Islet of Langerhans (tissue), 1 donor: ENCODE measurements around the gene SMOC2.
"Not testable (repeated sequence)": the region's sequence is repeated elsewhere in the genome, so short reads cannot be mapped to it uniquely, and the experiment has no call there.

Experiments
- FAIRE-seq: peaks from one replicate; lab custom pipeline; 2011; peaks lifted over from hg19 to GRCh38; lab: Jason Lieb, UNC

The SMOC2 gene

GRCh38 chr6:168546151-168546550 is 105.2 kb downstream of the SMOC2 start:
- FAIRE-seq, result no peak

DNA sequence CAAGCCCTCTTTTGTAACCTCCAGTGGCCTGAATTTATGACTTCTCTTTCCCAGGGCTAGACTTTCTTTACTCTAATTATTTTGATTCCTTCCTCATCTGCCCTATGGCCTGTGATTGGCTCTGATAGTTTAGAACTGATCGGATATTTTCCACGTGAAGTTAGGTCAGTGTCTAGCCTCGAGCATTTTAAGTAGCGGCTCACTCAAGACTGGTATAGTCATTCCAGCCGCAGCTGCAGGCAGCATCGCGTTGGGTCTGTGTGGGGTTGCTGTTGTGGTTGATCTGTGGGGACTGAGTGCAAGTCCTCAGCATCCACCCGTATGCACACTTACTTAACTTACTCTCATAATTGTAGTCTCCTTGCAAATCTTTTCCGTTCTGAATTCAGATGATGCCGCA is 105.7 kb downstream of the SMOC2 start:
- FAIRE-seq, result no peak

- no peak for FAIRE-seq
Observed at GRCh38 chr6:168550326-168550725, 109.3 kb downstream of the SMOC2 start.

- FAIRE-seq, result no peak
Observed at GRCh38 chr6:168554472-168554871, 113.5 kb downstream of the SMOC2 start.

- no peak for FAIRE-seq
Observed at GRCh38 chr6:168554898-168555617, 114.1 kb downstream of the SMOC2 start.

DNA sequence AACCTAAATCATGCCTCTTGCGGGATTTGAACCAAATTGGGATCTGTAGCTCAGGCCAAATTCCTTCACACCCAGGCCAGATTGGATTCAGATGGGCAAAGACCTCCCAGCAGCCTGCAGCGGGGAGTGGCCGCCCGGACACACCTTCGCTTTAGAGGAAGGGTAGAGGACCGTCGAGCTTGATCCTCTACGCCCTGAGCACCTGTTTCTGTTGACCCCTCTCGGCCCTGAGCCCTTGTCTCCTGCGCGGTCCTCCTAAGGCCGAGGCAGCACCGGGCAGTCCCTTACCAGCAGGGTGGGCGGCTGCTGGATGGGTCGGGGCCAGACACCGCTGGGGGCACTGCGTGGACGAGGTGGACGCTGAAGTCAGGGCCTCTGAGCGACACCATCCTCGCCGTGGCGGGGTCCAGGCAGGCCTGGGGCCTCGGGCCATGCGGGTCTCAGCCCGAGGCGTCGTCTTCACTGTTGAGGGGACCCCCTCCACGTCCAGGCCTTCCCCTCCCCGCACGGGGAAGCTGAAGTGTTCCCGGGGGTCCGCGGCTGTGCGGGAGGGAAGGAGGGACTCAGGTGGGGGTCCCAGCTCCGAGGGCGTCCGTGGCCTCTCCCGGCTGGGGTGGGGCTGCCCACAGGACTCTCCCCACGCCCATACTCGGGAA is 114.8 kb downstream of the SMOC2 start:
- FAIRE-seq, result no peak

- FAIRE-seq, result no peak
Observed at GRCh38 chr6:168557512-168557911, 116.5 kb downstream of the SMOC2 start.

- FAIRE-seq, result no peak
Observed at GRCh38 chr6:168558686-168559085, 117.7 kb downstream of the SMOC2 start.

DNA sequence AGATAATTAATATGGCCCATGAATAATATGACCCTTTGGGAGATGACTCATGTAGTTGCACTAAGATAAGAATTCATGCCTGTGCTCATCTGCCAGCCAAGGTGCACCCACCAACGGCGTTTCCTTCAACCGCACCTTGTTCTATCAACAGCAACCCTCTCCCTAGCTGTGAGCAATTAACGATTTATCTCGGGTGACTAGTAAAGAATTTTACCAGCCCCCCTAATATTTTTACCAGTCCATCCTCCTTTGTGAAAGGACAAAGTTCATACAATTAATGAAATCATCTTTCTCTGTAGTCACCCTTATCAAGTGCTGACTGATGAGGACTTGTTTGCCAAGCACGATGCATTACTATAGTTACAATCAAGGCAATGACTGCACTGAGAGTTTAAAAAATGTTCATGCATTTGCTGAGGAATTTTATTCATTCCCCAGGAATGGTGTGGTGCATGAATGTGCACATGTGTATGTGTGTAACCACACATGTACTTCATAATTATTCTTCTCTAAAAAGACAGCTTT is 118.7 kb downstream of the SMOC2 start:
- no peak for FAIRE-seq

DNA sequence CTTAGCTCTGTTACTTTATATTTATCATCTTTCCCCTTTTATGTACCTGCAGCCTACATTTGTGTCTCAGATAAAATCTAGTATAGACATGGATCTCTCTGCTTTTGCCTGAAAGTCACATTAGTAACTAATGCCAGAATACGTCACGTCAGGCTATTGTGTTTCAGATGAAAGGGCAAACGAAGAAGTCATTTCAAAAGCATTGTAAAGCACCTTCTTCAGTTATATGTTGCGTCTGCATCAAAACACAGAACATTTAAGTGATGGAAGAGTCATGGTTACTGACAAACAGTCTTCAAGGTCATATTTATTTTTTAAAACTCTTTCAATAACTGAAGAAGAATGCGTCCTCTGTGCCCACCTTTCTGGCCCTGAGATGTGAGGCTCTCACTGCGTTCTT is 119.1 kb downstream of the SMOC2 start:
- no peak for FAIRE-seq

DNA sequence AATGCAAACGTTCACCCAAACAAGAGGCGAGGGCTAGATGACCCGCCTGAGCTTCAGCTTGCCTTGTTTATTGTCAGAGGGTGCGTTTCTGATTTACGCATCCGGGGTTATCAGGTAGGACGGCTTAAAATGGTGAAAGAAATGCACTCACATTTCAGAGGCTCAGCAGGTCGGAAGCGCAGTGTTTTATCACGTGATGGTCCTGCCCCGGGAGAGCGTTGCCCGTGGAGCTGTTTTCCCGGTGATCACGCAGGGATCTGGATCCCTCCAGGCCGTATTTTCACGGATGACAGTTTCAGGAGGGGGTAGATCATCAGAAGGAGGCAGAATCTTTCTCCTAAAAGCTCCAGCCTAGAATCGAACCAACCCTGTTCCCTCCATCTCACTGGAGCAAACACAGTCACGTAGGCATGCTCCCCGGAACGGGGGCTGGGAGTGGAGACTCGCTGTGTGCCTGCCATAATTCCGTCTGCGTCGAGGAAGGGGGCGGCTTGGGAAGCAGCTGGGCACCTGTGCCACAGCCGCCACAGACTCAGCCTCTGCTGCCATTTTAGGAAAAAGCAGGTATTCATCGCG is 121.7 kb downstream of the SMOC2 start:
- no peak for FAIRE-seq

- FAIRE-seq, result no peak
Observed at GRCh38 chr6:168563656-168564055, 122.7 kb downstream of the SMOC2 start.

DNA sequence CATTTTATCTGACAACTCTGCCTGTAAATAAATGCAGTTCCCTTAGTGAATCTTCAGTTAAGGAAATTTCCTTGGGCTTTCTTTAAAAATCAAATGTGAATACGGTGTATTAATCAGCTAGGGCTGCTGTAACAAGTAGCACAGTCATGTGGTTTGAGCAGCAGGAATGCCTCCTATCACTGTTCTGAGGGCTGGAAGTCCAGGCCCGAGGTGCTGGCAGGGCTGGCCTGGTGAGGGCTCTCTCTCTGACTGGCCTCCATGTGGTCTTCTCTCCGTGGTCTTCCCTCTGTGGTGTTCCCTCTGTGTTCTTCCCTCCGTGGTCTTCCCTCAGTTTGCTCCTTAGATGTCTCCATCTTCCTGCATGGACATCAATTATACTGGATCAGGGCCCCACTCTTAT is 124.1 kb downstream of the SMOC2 start:
- no peak for FAIRE-seq

DNA sequence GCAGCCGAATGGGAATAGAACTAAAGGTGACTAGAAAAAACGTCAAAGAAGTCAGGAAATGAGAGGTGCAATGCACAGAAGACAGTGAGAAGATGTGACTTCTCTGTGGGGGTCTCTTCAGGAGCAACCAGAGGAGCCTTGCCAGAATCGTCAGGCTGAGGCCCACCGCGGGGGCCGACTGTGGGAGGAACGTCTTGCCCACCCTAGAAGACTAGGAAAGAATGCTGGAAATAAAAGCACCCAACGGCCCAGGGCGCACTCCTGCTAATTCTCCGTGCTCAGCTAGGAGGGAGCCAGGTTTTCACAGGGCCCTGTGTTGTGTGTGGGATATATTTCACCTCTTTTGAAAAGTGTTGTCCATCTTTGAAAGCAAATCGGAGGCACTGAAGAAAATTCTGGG is 129.2 kb downstream of the SMOC2 start:
- no peak for FAIRE-seq

GRCh38 chr6:168571268-168571667 is 130.3 kb downstream of the SMOC2 start:
- no peak for FAIRE-seq

DNA sequence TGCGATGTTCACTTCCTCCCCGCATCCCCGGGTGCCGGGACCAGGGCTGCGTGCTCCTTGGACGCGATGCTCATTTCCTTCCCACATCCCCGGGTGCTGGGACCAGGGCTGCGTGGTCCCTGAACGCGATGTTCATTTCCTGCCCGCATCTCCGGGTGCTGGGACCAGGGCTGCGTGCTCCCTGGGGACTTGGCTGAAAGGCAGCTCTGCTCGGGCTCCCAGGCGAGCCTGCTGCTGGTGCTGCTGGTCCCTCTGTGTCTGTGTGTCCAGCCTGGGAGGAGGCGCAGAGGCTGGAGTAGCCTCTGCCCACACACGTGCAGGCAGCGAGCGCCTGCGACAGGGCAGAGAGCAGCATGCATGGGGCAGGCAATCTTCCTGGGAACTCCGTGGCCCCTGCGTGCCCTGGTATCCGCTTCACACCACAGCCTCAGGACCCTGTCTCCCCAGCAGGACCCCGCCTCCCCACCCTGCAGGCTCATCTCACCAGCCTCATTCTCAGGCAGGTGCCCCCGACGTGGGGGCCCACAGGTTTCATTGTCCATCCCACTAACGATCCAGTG is 132.4 kb downstream of the SMOC2 start:
- FAIRE-seq, result not testable (repeated sequence)

GRCh38 chr6:168574075-168574698 is 133.2 kb downstream of the SMOC2 start:
- no peak for FAIRE-seq

DNA sequence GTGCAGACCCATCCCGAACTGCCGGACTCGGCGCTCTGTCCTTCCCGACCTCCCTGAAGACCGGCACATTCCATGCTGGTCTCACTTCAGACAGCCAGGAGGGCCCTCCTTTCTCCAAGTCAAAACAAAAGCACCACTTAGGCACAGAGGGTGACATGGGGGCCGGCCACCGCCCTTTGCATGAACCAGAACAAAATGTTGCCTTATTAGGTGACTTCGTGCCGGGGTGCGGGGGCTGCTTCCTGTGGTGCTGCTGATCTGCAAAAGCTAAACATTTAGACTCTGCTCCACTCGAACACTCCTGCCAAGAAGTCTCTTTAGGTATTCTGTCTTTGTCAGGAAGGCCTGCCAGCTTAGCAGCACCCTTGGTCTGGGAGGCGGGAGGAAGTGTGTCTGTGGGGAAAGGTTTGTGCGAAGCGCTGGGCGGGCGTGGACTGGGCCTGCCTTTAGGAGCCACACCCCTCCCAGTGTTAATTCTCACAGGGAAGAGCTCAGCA is 133.8 kb downstream of the SMOC2 start:
- FAIRE-seq, result no peak

DNA sequence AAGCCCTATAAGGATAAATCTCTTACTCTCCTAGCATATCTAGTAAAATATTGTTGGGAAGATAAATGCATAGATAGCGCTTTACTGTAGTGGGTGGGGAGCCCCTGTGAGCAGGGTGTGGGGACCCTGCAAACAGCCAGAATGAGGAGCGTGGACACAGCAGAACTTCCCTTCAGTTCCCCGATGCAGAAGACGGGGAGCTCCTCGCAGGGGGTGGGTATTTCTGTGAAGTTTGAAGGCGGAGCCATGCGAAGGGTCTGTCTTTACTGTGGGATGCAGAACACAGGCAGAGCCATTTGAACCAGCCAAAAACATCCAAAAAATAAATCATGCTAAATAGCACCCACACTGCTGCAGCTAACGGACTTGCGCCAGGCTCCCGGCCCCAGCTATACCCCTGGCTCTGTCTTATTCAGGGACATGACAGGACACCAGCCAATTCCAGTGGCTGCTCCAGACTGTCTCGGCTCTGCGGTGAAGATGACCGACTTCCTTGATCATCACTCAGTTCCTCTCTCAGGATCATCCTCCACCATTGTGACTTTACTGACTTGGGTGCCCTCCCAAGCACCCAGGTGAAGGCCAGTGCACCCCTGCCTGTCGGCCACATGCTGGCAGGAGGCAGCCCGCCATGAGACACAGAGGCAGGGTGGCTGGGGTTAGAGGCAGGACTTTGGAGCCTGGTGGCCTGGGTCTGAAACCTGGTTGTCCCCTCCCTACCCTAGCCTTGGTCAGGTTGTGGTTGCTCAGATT is 134.5 kb downstream of the SMOC2 start:
- FAIRE-seq, result no peak

- no peak for FAIRE-seq
Observed at GRCh38 chr6:168576388-168576787, 135.4 kb downstream of the SMOC2 start.

DNA sequence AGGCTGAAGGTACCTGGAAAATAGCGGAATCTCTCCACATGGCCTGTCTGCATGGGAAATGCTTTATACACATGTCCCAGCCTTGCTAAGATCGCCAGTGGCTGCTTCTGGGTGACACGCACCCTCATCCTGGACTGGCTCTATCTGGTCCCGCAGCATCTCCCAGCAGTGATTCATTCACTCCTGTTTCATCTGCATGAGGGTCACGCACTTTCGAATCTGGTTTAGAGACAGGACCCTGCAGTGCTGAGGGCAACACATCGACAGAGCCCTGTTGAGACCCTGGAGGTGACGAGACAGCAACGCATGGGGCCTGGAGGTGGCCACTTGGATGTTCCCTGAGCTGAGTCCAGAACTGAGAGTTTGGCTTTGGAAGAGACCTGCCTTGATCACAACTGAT is 136.5 kb downstream of the SMOC2 start:
- FAIRE-seq, result no peak

- no peak for FAIRE-seq
Observed at GRCh38 chr6:168578036-168578435, 137.1 kb downstream of the SMOC2 start.
